DOHH2 (cell line): ENCODE data around the gene LRRC27.

Experiments used
- CTCF ChIP-seq: fragments of 200-600 bp; sonication (generic); IDR thresholded peaks from one replicate; pipeline ENCODE4 v1.5.1; 2014; ENCODE audit warnings: antibody characterized with exemption, mild to moderate bottlenecking, low read depth, low read length; ENCODE audit not compliant: poor library complexity, severe bottlenecking
- EZH2phosphoT487 ChIP-seq: fragments of 200-600 bp; sonication (generic); IDR thresholded peaks from 2 replicates; pipeline ENCODE4 v1.6.1; 2017; ENCODE audit warnings: borderline replicate concordance, mild to moderate bottlenecking, antibody characterized with exemption, low read length, moderate library complexity, mixed read lengths

DNA sequence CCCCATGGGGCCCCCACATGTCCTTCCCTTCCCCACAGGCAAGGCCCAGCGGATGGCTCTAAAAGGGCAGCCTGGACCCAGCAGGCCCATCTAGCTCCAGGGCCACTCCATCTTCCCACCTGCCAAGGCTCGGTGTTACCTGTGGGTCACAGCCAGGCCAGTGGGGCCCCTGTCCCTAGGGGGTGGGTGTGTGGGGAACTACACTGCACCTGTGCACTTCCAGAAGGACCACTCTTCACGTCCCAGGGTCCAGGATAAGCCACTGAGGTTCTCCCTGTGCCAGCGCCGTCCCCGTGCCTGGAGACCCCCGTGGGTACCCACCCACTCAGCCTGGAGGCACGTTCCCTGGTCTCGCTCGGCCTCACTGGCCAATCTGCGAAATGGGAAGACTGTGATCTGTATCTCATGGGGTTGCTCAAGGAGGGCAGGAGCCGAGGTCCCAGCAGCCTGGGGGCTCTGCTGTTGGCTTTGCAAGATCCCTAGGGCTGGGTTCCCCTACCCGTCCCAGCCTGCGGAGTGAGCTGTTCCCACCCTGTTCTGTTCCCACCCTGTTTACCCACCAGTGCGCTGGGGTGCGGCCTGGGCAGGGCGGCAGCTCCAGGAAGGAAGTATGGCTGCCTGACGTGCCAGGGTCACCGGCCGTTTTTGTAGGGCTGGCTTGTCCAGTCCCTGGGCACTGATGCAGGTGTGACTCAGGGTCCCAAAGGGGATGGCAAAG lies 69.6 kb downstream of the LRRC27 start:
- TF ChIP-seq CTCF, result no peak
- no peak for TF ChIP-seq EZH2phosphoT487
